Thoracic aorta (tissue), 2 donors: ENCODE data around the gene FTH1. TPM values are rescaled to one million over a fixed set of nuclear protein-coding genes. Genes with fewer than 3 reads are reported as not detected.

Source experiments
- ATAC-seq: fragments of 150-250 bp; one replicate; pipeline ENCODE4 v1.8.0; 2017; ENCODE audit warnings: low read depth; ENCODE audit not compliant: insufficient number of reproducible peaks, low FRiP score
- DNase-seq: peaks from one replicate; pipeline ENCODE4 v3.0.0-alpha.2; 2020; ENCODE audit warnings: low spot score
- H3K27ac ChIP-seq, 2 donors: fragments of 200-600 bp; sonication (generic); 1 replicate in 1 of 2; 2 replicates in 1 of 2; pipeline ENCODE4 v1.5.1; 2016; ENCODE audit warnings: mild to moderate bottlenecking in 2 of 2, moderate library complexity in 2 of 2
- H3K27me3 ChIP-seq: fragments of 200-600 bp; sonication (generic); replicated peaks from 2 replicates; pipeline ENCODE4 v1.6.0; 2016; ENCODE audit warnings: mild to moderate bottlenecking; ENCODE audit not compliant: insufficient read depth
- H3K36me3 ChIP-seq: fragments of 200-600 bp; sonication (generic); one replicate; pipeline ENCODE4 v1.5.1; 2016
- H3K4me1 ChIP-seq, 2 donors: fragments of 200-600 bp; sonication (generic); 1 replicate in 1 of 2; 2 replicates in 1 of 2; pipeline versions ENCODE4 v1.5.1 to v1.6.0; 2016; ENCODE audit warnings: low read depth in 2 of 2, mild to moderate bottlenecking in 1 of 2; ENCODE audit not compliant: control insufficient read depth in 1 of 2
- H3K4me3 ChIP-seq: fragments of 200-600 bp; sonication (generic); 2 replicates; pipeline ENCODE4 v1.5.1; 2016; ENCODE audit warnings: mild to moderate bottlenecking
- H3K9me3 ChIP-seq: fragments of 200-600 bp; sonication (generic); 2 replicates; pipeline ENCODE4 v1.5.1; 2016
- CTCF ChIP-seq: fragments of 200-600 bp; sonication (generic); IDR thresholded peaks from one replicate; pipeline ENCODE4 v1.5.1; 2019; ENCODE audit warnings: antibody characterized with exemption
- total RNA-seq, 2 donors: library from RNA; depleted of rRNA; stranded (reverse); fragments of >200 nt; gene quantifications; one replicate each; pipeline versions ENCODE4 v1.1.0 to v1.2.3, GENCODE V29; 2016

Gene FTH1
- total RNA-seq, 2 donors from 2014 or later = 1,820 to 2,025 TPM

GRCh38 chr11:61922539-61922938 lies 44.9 kb downstream of the FTH1 start:
- Histone ChIP-seq H3K27ac (peak overlapping the region; percentile 15 to 61), H3K4me1 (peaks cover 4 to 18% of the 10 kb centered on the region in 2 donors), H3K9me3 (no peaks in the 10 kb centered on the region), H3K36me3 (no peaks in the 10 kb centered on the region), H3K4me3 (no peak overlapping the region), H3K27me3 (no peaks in the 10 kb centered on the region)
- ATAC-seq = no peak
- no peak for TF ChIP-seq CTCF
- DNase-seq = no peak

- H3K27ac ChIP-seq = no peak overlapping the region
- TF ChIP-seq CTCF = no peak
- no peaks in the 10 kb centered on the region for H3K36me3 ChIP-seq
- peaks cover 4 to 18% of the 10 kb centered on the region in 2 donors for H3K4me1 ChIP-seq
- H3K9me3 ChIP-seq = no peaks in the 10 kb centered on the region
- H3K27me3 ChIP-seq = no peaks in the 10 kb centered on the region
- DNase-seq (no peak), ATAC-seq (no peak)
- H3K4me3 ChIP-seq = no peak overlapping the region
Observed at GRCh38 chr11:61921446-61921845, 46.0 kb downstream of the FTH1 start.

GRCh38 chr11:61919705-61920631 lies 47.5 kb downstream of the FTH1 start:
- DNase-seq = no peak

GRCh38 chr11:61918938-61919704 lies 48.3 kb downstream of the FTH1 start:
- DNase-seq = no peak
- no peak for TF ChIP-seq CTCF

More at GRCh38 chr11:61919705-61920631, 47.5 kb downstream of the FTH1 start:
- TF ChIP-seq CTCF = no peak
- Histone ChIP-seq H3K27me3 (no peaks in the 10 kb centered on the region), H3K9me3 (no peaks in the 10 kb centered on the region), H3K36me3 (no peaks in the 10 kb centered on the region), H3K4me1 (peaks cover 4 to 18% of the 10 kb centered on the region in 2 donors), H3K27ac (no peak overlapping the region), H3K4me3 (no peak overlapping the region)
- ATAC-seq = no peak

More at GRCh38 chr11:61918938-61919704, 48.3 kb downstream of the FTH1 start:
- Histone ChIP-seq H3K27me3 (no peaks in the 10 kb centered on the region), H3K4me3 (no peak overlapping the region), H3K27ac (no peak overlapping the region), H3K9me3 (no peaks in the 10 kb centered on the region), H3K36me3 (no peaks in the 10 kb centered on the region), H3K4me1 (peaks cover 4 to 18% of the 10 kb centered on the region in 2 donors)
- ATAC-seq = no peak
